IPS-18a (cell line): ENCODE results near the gene NTN1.
"Not testable (repeated sequence)": the region's sequence is repeated elsewhere in the genome, so short reads cannot be mapped to it uniquely, and the experiment has no call there.

Experiments used
- H3K27ac ChIP-seq: one replicate; pipeline ENCODE4 v1.5.1; 2013; ENCODE audit warnings: low read length
- H3K27me3 ChIP-seq: one replicate; pipeline ENCODE4 v1.6.1; 2013; ENCODE audit warnings: mild to moderate bottlenecking, low read length; ENCODE audit not compliant: control insufficient read depth, insufficient read depth
- H3K36me3 ChIP-seq: one replicate; pipeline ENCODE4 v1.6.1; 2013; ENCODE audit warnings: low read depth, low read length; ENCODE audit not compliant: control insufficient read depth
- H3K4me1 ChIP-seq: one replicate; pipeline ENCODE4 v1.6.1; 2013; ENCODE audit warnings: low read depth, low read length; ENCODE audit not compliant: control insufficient read depth
- H3K4me3 ChIP-seq: one replicate; pipeline ENCODE4 v1.5.1; 2013; ENCODE audit warnings: low read length
- H3K9ac ChIP-seq: one replicate; pipeline ENCODE4 v1.6.1; 2013; ENCODE audit warnings: mild to moderate bottlenecking, low read length, moderate library complexity
- H3K9me3 ChIP-seq: one replicate; pipeline ENCODE4 v1.6.1; 2013; ENCODE audit warnings: low read depth, low read length; ENCODE audit not compliant: control insufficient read depth

Gene NTN1

DNA sequence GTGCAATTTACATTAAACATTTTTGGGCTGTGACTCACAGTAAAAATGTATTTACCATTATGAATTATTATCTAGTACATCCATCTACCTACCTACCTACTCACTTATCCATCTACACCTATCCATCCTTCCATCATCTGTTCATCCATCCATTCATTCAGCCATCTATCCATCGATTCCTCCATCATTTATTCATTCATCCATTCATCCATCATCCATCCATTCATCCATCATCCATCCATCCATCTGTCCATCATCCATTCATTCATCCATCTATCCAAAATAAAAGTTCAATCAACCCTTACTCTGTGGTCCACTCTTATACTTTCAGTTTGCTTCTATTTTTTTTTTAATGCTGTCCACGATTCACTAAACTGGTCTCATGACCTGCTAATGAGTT is 118.4 kb downstream of the NTN1 start:
- Histone ChIP-seq H3K36me3 (no peaks in the 10 kb centered on the region), H3K9me3 (no peaks in the 10 kb centered on the region), H3K27ac (no peak overlapping the region), H3K9ac (no peak overlapping the region), H3K4me1 (no peaks in the 10 kb centered on the region), H3K4me3 (no peak overlapping the region), H3K27me3 (no peaks in the 10 kb centered on the region)

DNA sequence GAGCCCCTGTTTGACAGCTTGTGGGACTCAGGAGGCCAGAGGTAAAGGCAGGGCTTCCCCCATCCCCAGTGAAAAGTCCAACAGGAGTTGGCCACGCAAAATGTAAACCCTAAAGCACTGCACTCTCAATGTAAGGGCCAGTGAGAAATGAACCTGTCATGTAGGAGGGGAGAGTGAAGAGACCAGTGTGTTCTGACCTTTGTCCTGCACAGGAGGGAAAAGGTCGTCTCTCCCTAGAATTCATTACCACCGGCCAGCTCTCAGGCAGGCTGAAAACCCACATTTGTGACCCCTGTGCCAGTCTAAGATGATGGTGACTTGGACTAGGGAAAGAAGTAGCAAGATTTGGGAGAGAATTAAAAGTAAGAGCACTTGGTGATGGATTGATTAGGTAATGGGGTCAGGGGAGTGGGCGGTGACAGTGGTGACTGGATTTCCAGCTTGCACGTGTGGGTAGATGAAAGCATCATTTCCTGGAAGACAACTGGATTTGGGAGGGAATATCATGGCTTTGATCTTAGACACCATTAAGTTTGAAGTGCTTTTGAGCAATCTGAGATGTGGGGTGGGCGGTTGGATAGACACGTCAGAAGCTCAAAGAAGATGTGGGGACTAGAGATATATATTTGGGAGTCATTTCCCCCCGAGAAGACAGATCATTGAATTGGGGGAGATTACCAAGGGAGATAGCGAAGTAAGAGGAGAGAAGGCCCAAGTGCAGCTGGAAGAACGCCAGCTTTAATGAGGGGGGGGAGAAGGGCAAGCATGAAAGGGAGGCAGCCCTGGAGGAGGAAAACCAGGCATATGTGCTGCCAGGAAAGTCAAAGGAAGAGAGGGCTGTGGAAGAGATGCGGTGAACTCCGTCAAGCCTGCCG is 119.5 kb downstream of the NTN1 start:
- Histone ChIP-seq H3K27ac (no peak overlapping the region), H3K4me3 (no peak overlapping the region), H3K27me3 (no peaks in the 10 kb centered on the region), H3K9me3 (no peaks in the 10 kb centered on the region), H3K9ac (no peak overlapping the region), H3K36me3 (no peaks in the 10 kb centered on the region), H3K4me1 (no peaks in the 10 kb centered on the region)

DNA sequence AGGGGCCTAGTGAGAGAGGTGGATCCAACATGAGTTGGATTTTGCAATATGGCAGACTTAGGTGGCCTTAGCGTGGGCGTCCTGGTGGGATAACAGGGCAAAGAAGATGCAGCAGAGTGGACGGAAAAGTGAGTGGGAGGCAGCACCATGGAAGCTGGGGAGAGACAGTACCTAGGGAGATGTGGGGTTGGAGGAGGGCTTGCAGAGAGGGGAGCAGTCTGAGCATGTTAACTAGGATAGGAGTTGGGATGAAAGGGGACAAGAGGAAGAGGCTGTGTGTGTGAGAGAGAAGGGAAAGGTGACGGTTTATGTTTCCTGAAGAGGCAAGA is 120.1 kb downstream of the NTN1 start:
- Histone ChIP-seq H3K27ac (no peak overlapping the region), H3K4me3 (no peak overlapping the region), H3K9me3 (no peaks in the 10 kb centered on the region), H3K36me3 (no peaks in the 10 kb centered on the region), H3K4me1 (no peaks in the 10 kb centered on the region), H3K27me3 (no peaks in the 10 kb centered on the region), H3K9ac (no peak overlapping the region)

DNA sequence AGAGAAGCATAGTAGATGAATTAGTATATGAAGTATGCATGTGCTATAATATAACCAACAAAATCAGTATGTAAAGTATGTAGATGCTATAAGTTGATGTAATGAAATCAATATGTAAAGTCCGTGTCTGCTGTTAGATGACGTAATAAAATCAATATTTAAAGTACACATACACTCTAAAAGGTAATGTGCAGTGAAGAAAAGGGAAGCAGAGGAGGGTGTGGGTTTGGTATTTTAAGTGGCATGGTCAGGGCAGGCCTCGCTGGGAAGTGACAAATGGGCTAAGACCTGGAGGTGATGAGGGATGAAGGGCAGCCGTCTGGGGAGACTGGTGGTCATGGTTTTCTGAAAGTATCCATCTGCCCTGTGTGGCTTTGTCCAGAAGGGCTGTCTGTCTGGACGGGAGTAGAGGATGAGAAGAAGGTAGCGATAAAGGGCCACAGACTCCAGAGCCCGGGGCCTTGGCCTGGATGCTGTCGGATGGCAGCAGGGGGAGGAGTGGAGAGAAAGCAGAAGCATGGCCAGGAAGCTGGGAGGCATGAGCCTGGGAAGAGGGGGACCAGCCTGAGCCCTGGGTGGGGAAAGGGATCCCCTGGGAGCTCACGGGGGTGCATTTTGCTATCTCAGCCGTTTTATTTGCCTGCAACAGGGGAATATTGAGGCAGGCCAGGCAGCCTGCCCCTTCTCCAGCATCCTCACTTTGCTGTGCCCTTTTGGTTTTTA is 121.6 kb downstream of the NTN1 start:
- Histone ChIP-seq H3K27me3 (no peaks in the 10 kb centered on the region), H3K9ac (no peak overlapping the region), H3K4me1 (no peaks in the 10 kb centered on the region), H3K27ac (no peak overlapping the region), H3K4me3 (no peak overlapping the region), H3K9me3 (no peaks in the 10 kb centered on the region), H3K36me3 (no peaks in the 10 kb centered on the region)

DNA sequence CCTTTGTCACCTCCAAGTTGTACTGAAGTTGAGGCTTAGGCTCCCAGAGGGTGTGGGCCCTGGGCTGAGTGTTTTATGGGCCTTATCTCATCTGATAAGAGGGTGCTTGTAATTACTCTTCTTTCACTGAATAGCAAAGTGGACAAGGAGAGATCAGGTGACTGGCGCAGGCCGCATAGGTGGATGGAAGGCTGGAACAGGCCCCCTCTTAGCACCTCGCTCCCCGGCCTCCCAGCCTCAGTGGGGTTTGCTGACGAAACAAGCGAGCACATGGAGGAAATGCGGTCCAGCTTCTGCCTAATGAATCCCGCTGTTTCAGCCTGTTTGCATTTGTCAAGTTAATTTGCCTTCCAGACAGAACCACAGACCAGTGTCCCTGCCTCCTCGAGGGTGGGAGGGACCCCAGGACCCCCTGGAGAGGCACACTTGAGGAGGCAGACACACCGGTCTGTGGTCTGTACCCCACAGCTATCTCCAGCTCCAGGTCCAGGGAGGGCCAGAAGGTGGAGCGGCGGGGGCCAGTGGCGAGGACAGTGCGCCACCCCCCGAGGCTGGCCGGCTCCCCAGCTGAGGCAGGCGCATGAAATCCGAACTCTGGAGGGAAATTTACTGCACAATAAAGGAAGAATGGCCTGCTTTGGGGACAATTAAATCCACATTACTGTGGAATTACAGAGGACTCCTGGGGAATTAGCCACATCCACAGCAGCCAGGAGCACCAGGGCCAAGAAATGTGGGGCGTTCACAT is 123.4 kb downstream of the NTN1 start:
- no peak overlapping the region for H3K9ac ChIP-seq

DNA sequence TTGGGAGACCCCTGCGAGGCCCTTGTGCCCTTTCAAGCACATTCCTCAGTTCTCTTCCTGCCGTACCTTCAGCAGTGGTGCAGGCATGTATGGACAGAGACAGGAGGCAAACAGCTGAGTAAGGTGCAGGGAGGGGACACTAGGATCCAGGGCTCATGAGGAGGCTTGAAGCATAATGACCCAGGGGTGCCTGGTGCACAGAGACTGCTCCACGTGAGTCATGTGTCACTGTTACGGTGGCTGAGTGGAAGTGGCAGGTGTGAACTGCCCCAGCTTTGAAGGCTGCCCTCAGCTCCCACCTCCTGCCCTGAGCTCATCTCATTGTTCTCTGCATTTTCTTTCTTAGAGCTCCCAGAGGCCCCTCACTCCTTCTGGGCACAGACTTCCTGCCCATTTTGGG is 124.8 kb downstream of the NTN1 start:
- Histone ChIP-seq H3K27ac (no peak overlapping the region), H3K4me3 (no peak overlapping the region), H3K27me3 (no peaks in the 10 kb centered on the region), H3K36me3 (no peaks in the 10 kb centered on the region), H3K9ac (no peak overlapping the region), H3K9me3 (no peaks in the 10 kb centered on the region), H3K4me1 (no peaks in the 10 kb centered on the region)

More for the DNA sequence above, 123.4 kb downstream of the NTN1 start:
- no peaks in the 10 kb centered on the region for H3K36me3 ChIP-seq
- no peaks in the 10 kb centered on the region for H3K27me3 ChIP-seq
- H3K9me3 ChIP-seq: no peaks in the 10 kb centered on the region
- H3K4me3 ChIP-seq: no peak overlapping the region
- H3K4me1 ChIP-seq: no peaks in the 10 kb centered on the region
- no peak overlapping the region for H3K27ac ChIP-seq

DNA sequence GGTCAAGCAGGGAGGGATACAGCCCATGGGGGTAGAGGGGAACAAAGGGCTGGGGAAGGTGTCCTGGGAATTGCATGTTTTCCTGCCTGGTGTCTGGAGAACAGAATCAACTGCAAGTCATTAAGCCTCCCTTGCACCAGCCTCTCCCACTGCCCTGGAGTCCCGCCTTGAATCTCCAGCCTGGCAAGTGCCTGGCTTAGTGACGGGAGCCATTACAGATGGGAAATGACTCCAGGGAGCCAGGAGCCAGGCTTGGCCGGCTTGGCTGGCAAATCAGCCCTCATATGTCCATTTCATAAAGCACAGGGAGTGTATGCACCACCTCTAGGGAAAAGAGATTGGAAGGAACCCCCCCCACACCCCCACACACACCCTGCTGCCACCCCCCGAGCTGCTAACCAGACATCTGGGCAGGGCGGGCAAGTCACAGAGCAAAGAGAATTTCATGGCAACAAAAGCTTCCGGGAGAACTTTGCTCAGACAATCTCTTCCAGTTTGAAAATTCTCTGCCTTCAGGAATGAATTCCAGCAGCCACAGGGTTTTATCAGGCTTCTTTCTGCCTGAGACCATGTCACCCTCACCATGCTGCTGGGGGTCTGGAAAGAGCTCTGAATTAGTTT is 127.7 kb downstream of the NTN1 start:
- Histone ChIP-seq H3K4me3 (no peak overlapping the region), H3K27me3 (no peaks in the 10 kb centered on the region), H3K36me3 (no peaks in the 10 kb centered on the region), H3K27ac (no peak overlapping the region), H3K4me1 (no peaks in the 10 kb centered on the region), H3K9me3 (no peaks in the 10 kb centered on the region), H3K9ac (no peak overlapping the region)

DNA sequence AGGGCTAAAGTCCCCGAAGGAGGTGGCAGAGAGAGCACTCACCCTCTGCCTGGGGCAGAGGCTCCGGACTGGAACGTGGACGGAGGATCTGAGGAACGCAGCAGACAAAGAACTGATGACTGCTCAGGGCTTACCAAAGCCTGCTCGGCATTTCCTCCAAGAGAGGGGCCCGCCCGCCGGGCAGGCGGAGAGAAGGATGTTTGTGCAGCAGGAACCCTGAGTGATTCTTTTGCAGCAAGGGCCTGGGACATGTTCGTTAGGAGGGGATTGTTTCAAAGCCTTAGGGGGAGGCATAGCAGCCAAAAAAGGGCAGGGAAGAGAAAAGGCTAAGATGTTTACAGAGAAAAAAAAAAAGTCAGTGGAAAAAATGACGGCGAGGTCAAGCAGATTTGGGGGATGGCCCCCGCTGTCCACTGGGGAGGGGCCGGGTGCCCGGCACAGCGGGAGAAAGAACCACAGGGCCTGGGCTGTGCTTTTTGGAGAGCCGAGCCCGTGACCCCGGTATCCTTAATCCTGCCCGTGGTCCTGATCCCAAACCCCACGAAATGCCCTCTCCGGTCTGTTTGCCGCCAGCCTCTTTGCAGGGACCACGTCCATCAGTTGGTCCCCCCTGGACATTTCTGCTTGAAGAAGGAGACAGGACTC is 129.3 kb downstream of the NTN1 start:
- no peak overlapping the region for H3K9ac ChIP-seq
- H3K9me3 ChIP-seq: no peaks in the 10 kb centered on the region
- H3K4me3 ChIP-seq: no peak overlapping the region
- H3K36me3 ChIP-seq: no peaks in the 10 kb centered on the region
- H3K27ac ChIP-seq: no peak overlapping the region
- no peaks in the 10 kb centered on the region for H3K27me3 ChIP-seq
- no peaks in the 10 kb centered on the region for H3K4me1 ChIP-seq

DNA sequence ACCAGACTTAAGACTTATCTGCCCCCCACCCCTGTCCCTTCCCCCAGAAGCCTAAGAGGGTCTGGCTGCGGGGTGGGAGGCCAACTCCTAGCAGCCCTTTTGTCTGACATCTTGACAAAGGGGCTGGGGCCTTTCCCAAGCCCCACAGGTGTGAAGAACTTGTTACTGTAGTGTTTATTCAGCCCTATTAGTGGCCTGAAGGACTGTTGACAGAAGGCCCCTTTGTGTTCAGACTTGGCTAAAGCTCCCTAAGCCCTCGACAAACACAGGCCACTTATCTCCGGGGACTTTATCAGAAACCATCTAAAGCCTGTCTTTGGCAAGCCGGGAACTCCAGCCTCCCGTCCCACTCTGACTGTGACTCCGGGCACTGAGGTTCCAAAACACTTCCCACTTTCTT is 129.8 kb downstream of the NTN1 start:
- H3K27me3 ChIP-seq: no peaks in the 10 kb centered on the region
- no peak overlapping the region for H3K27ac ChIP-seq
- no peaks in the 10 kb centered on the region for H3K4me1 ChIP-seq
- H3K36me3 ChIP-seq: no peaks in the 10 kb centered on the region
- H3K4me3 ChIP-seq: no peak overlapping the region
- no peaks in the 10 kb centered on the region for H3K9me3 ChIP-seq
- H3K9ac ChIP-seq: no peak overlapping the region

DNA sequence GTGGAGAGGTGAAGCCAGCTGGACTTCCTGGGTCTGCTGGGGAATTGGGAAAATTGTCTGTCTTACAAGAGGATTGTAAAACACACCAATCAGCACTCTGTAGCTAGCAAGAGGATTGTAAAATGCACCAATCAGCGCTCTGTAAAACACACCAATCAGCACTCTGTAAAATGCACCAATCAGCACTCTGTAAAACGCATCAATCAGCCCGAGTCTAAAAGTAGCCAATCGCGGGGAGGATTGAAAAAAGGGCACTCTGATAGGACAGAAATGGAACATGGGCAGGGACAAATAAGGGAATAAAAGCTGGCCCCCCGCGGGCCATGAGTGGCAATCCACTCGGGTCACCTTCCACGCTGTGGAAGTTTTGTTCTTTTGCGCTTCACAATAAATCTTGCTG is 130.4 kb downstream of the NTN1 start:
- not testable (repeated sequence) for H3K4me3 ChIP-seq, H3K27ac ChIP-seq, H3K4me1 ChIP-seq, H3K27me3 ChIP-seq, H3K9ac ChIP-seq, H3K36me3 ChIP-seq, H3K9me3 ChIP-seq
